ENCODE measurements around the gene PLXNA4. TPM values are rescaled to one million over a fixed set of nuclear protein-coding genes. Genes with fewer than 3 reads are reported as not detected.

The PLXNA4 gene
- total RNA-seq, 2 donors from 2014 or later, result 0.41 to 2.8 TPM

- intact Hi-C loops (cut with DNase I), result no loop called here
- H3K4me3 ChIP-seq, result no peak overlapping the region
Observed at GRCh38 chr7:132573251-132573955, 2.9 kb downstream of the PLXNA4 start.

DNA sequence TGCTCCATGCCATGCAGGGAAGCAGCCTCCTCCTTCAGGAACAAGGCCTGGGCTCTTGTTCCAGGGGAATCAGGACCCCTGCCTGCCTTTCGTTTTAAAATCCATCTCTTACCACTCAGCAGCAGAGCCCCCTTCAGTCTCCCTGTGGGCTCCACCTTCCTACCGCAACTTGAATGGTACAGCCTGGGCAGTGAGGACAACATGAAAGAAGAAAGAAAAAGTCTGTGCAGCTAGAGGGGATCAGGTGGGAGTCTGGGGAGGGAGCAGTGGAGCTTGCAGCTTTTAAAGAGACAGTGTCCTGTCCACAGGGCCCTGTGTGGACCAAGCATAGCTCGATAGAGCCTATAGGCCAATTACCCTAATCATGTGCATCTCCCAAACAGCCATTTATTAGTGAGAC lies 3.7 kb downstream of the PLXNA4 start:
- Histone ChIP-seq H3K9me3 (no peaks in the 10 kb centered on the region), H3K4me1 (replicated peaks) (peaks cover 4% of the 10 kb centered on the region), H3K4me3 (no peak overlapping the region), H3K27me3 (replicated peaks; ENCODE audit: insufficient read depth) (peaks cover 17% of the 10 kb centered on the region), H3K27ac (no peak overlapping the region), H3K36me3 (no peaks in the 10 kb centered on the region)
- WGBS, result 57% methylated on average over 3 of the region's 3 CpGs
- intact Hi-C loops (cut with DNase I), result no loop called here
- TF ChIP-seq CTCF (IDR thresholded peaks at IDR 0.05) (no peak), POLR2AphosphoS5 (IDR thresholded peaks at IDR 0.05) (no peak), POLR2A (IDR thresholded peaks at IDR 0.05) (no peak)
- DNase-seq (ENCODE audit: low spot score), result no peak

More at GRCh38 chr7:132573251-132573955, 2.9 kb downstream of the PLXNA4 start:
- H3K36me3 ChIP-seq, result no peaks in the 10 kb centered on the region
- H3K4me1 ChIP-seq (replicated peaks), result peaks cover 4% of the 10 kb centered on the region
- TF ChIP-seq POLR2A (IDR thresholded peaks at IDR 0.05) (no peak), CTCF (IDR thresholded peaks at IDR 0.05) (no peak), POLR2AphosphoS5 (IDR thresholded peaks at IDR 0.05) (no peak)
- 29% methylated on average over 13 of the region's 13 CpGs for WGBS
- no peaks in the 10 kb centered on the region for H3K9me3 ChIP-seq
- DNase-seq (ENCODE audit: low spot score), result no peak
- H3K27ac ChIP-seq, result no peak overlapping the region
- H3K27me3 ChIP-seq (replicated peaks; ENCODE audit: insufficient read depth), result peaks cover 17% of the 10 kb centered on the region

DNA sequence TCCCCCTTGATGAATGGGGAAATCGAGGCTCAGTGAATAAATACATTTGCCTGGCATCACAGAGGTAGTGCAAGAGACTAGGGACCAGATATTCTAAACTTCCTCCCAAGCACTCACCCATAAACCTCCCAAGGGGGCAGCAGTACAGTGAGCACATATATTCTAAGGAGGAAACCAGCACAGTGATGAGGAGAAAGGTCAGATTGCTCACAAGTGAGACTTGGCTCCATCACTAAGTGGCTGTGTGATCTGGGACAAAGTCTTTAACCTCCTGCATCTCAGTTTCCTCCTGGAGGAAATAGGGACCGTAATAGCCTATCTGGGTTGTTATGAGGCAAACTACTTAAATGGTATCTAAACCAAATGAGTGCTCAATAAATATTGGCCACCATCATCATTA lies 4.3 kb downstream of the PLXNA4 start:
- H3K27ac ChIP-seq, result no peak overlapping the region
- intact Hi-C loops (cut with DNase I), result no loop called here
- no peak overlapping the region for H3K4me3 ChIP-seq
- H3K27me3 ChIP-seq (replicated peaks; ENCODE audit: insufficient read depth), result peaks cover 17% of the 10 kb centered on the region
- no peaks in the 10 kb centered on the region for H3K9me3 ChIP-seq
- TF ChIP-seq POLR2A (IDR thresholded peaks at IDR 0.05), result no peak
- TF ChIP-seq POLR2AphosphoS5 (IDR thresholded peaks at IDR 0.05), result no peak
- TF ChIP-seq CTCF (IDR thresholded peaks at IDR 0.05), result no peak
- 81% methylated on average over 2 of the region's 2 CpGs for WGBS
- no peak for DNase-seq (ENCODE audit: low spot score)
- no peaks in the 10 kb centered on the region for H3K36me3 ChIP-seq
- H3K4me1 ChIP-seq (replicated peaks), result peaks cover 4% of the 10 kb centered on the region

DNA sequence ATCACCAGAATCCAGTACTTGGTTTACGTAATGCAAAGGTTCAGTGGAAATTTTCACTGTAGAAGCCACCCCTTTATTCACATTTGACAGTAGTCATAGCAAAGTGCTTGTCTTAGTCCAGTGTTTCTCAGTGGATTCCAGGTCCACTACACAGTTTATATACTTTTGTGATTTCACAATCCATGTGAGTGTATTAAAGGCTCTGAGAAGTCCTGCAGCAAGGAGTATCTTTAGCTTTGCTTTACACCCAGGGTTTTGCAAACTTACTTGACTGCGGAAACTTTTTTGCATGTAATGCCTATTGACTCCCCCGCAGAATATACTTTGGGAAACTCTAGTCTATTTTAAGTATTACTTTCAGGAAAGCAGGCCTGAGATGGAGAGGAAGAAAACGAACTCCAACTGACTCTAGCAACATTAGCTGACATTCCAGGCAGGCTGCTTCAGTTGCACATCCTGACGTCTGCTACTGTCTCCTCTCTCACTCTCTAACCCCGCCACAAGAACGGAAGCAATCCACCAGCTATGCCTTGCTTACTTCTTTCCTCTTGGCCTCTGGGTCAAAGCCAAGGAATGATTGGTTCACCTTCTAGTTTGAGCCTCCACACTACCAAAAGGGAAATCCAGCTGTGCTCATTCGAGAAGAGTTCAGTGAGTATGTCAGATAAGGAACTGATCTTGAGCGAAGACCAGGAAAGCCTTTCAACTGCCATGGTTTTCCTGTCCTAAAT lies 6.2 kb downstream of the PLXNA4 start:
- TF ChIP-seq POLR2A (IDR thresholded peaks at IDR 0.05), result no peak
- no peak for TF ChIP-seq CTCF (IDR thresholded peaks at IDR 0.05)
- Histone ChIP-seq H3K27ac (no peak overlapping the region), H3K4me3 (no peak overlapping the region), H3K36me3 (no peaks in the 10 kb centered on the region), H3K27me3 (replicated peaks; ENCODE audit: insufficient read depth) (peaks cover 17% of the 10 kb centered on the region), H3K4me1 (replicated peaks) (no peaks in the 10 kb centered on the region), H3K9me3 (no peaks in the 10 kb centered on the region)
- no peak for DNase-seq (ENCODE audit: low spot score)
- intact Hi-C loops (cut with DNase I), result no loop called here
- WGBS, result 83% methylated on average over 9 of the region's 9 CpGs

GRCh38 chr7:132568962-132569361 lies 7.3 kb downstream of the PLXNA4 start:
- intact Hi-C loops (cut with DNase I), result no loop called here
- peaks cover 14% of the 10 kb centered on the region for H3K27me3 ChIP-seq (replicated peaks; ENCODE audit: insufficient read depth)
- no peaks in the 10 kb centered on the region for H3K9me3 ChIP-seq
- no peak overlapping the region for H3K4me3 ChIP-seq
- no peak for TF ChIP-seq POLR2A (IDR thresholded peaks at IDR 0.05)
- no peak for TF ChIP-seq CTCF (IDR thresholded peaks at IDR 0.05)
- no peak for TF ChIP-seq POLR2AphosphoS5 (IDR thresholded peaks at IDR 0.05)
- WGBS, result 79% methylated on average over 2 of the region's 2 CpGs
- no peak overlapping the region for H3K27ac ChIP-seq
- no peaks in the 10 kb centered on the region for H3K36me3 ChIP-seq
- DNase-seq (ENCODE audit: low spot score), result no peak
- no peaks in the 10 kb centered on the region for H3K4me1 ChIP-seq (replicated peaks)

All from prostate gland (tissue), 2 donors.